ENCODE measurements around the gene CLCA2.

CLCA2 gene

DNA sequence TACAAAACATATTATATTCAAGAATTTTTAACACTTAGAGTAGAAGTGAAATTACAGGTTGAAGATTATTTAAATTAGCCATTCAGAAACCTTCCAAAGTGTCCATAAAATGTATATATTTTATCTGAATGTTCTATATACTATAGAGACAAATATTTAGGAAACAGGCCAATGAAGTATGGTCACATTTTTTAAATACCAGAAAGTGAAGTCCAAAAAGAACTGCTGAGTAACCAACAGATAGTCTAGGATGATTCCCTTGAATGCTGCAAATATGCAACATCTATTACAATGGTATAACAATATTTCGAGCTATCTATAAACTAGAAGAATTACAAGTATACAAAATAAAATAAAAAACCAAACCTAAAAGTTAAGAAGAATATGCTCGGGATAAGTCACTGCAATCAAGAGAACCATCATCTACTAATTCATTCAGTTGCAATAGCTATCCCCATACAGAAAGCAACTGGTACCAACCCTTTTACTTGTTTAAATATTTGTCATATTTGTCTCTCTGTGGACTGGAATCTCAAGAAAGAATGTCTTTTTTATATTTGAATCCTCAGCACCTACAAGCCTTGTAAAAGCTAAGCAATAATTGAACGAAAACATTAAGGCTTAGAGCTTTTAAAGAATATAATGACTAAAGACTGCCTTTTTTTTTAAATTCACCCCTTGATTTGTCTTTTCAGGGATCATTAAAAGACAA lies 35.9 kb upstream of the CLCA2 start:
- no peak overlapping the region for H3K4me3 ChIP-seq (ENCODE audit: control insufficient read depth, low read depth, low read length)
- TF ChIP-seq, protein P1, sequence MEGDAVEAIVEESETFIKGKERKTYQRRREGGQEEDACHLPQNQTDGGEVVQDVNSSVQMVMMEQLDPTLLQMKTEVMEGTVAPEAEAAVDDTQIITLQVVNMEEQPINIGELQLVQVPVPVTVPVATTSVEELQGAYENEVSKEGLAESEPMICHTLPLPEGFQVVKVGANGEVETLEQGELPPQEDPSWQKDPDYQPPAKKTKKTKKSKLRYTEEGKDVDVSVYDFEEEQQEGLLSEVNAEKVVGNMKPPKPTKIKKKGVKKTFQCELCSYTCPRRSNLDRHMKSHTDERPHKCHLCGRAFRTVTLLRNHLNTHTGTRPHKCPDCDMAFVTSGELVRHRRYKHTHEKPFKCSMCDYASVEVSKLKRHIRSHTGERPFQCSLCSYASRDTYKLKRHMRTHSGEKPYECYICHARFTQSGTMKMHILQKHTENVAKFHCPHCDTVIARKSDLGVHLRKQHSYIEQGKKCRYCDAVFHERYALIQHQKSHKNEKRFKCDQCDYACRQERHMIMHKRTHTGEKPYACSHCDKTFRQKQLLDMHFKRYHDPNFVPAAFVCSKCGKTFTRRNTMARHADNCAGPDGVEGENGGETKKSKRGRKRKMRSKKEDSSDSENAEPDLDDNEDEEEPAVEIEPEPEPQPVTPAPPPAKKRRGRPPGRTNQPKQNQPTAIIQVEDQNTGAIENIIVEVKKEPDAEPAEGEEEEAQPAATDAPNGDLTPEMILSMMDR (conservative IDR thresholded peaks at IDR 0.05; ENCODE audit: control insufficient read depth, insufficient read depth, low read depth, low read length) = no peak
- no peak for DNase-seq (ENCODE audit: low read depth)

DNA sequence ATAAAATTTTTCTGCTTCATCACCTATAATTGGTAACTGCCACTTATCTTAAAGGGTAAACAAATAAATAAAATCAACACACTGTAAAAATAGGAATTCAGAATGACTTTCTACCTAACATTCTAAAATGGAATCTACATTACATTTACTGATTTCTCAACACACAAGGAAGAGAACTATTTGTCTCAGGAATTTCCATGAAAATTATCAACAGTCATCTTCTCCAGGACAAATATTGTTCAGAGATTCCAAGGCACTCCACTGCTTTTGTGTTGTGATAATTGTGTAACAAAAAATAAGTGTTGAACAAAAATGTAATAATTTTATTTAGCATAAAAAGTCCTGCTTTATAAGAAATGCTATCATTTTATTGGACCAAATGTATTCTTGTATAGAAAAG lies 35.2 kb upstream of the CLCA2 start:
- H3K4me3 ChIP-seq (ENCODE audit: control insufficient read depth, low read depth, low read length) = no peak overlapping the region
- TF ChIP-seq, protein P1 (conservative IDR thresholded peaks at IDR 0.05; ENCODE audit: control insufficient read depth, insufficient read depth, low read depth, low read length) = no peak
- DNase-seq (ENCODE audit: low read depth) = no peak

DNA sequence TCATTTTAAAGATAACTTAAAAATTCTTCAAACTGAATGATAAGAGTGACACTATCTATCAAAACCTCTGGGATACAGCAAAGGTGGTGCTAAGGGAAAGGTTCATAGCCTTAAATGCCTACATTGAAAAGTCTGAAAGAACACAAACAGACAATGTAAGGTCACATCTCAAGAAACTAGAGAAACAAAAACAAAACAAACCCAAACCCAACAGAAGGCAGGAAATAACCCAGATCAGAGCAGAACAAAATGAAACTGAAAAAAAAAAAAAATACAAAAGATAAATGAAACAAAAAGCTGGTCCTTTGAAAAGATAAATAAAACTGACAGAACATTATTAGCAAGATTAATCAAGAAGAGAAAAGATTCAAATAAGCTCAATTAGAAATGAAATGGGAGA lies 34.7 kb upstream of the CLCA2 start:
- H3K4me3 ChIP-seq (ENCODE audit: control insufficient read depth, low read depth, low read length) = no peak overlapping the region
- TF ChIP-seq, protein P1 (conservative IDR thresholded peaks at IDR 0.05; ENCODE audit: control insufficient read depth, insufficient read depth, low read depth, low read length) = no peak
- DNase-seq (ENCODE audit: low read depth) = no peak

DNA sequence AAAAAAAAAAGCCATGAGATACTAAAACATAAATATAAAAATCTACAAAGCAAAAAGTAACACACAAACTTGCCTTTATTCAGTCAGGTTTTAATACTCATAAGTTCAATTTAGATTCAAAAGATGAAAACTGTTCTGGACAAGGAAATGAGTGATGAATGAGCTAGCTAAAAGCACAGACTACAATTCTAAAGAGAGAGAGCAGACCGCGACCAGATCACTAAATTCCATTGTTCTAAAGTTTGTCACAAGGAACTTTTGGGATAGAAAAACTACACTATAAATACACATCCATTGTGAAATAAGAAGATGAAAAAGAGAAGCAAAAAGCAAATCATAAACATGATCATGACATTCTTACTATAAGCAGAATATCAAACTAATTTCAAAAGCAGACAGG lies 29.6 kb upstream of the CLCA2 start:
- DNase-seq (ENCODE audit: low read depth) = peak; percentile 54
- TF ChIP-seq, protein P1 (conservative IDR thresholded peaks at IDR 0.05; ENCODE audit: control insufficient read depth, insufficient read depth, low read depth, low read length) = no peak
- H3K4me3 ChIP-seq (ENCODE audit: control insufficient read depth, low read depth, low read length) = peak overlapping the region; percentile 38

DNA sequence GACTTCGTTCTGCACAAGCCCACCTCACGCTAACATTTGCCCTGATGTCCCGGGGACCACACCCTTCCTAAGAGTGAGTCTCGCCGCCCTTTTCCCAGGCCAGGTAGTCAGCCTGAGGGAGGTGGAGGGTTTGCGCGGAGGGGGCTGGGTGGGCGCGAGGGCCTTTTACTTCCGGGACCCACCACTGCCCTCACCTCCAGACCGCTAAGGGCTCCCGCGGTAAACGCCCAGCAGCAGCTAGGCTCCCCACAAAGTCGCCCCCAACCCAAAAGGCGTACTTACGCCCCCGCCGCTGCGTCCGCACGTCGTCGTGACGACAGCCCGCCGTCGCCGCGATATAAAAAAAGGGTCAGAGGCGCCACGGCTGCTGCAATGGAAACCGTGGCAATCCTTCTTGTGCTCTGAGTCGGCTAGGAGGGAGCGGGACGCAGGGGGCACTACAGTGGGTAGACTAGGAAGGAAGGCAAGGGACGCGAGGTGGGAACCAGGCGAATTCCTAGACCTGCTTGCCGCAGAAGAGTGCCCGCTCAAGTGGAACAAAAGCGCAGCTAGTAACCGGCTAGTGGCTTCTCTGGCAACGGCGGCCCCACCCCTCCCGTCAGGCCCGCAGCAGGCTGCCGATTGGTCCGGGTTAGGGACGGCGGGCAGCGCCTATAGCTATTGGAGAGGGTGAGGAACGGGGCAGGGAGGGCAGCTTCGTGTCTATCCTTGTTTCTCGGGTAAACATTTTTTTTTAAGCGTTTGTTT lies 28.0 kb upstream of the CLCA2 start, which contains the start of gene ODF2L:
ODF2L (minus strand) TSS at position 573 of the 747 bp plus-strand sequence. CDS start 9,296 bp downstream, outside the sequence.
- TF ChIP-seq, protein P1 (conservative IDR thresholded peaks at IDR 0.05; ENCODE audit: control insufficient read depth, insufficient read depth, low read depth, low read length) = no peak
- H3K4me3 ChIP-seq (ENCODE audit: control insufficient read depth, low read depth, low read length) = peak within 1 kb of the TSS; percentile 90
- peak; percentile 77 for DNase-seq (ENCODE audit: low read depth)

DNA sequence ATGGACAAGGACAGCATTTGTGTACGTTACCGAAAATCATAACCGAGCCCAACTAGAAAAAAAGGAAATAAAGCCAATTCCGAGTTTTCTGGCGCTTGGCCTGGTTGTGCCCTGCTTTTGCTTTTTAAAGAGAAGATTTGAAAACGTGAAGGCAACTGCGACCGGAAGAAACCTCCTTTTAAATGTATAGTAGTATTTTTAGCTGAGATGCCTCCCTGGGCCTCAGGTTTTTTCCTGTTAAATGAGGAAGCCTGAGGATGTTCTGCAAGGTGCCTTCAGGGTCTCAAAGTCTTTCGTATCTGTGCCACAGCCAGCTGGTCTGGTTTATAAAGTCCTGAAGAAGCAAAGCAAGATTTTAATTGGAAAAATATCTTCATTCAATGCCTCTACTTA lies 27.5 kb upstream of the CLCA2 start:
- H3K4me3 ChIP-seq (ENCODE audit: control insufficient read depth, low read depth, low read length) = peak overlapping the region; percentile 90
- TF ChIP-seq, protein P1 (conservative IDR thresholded peaks at IDR 0.05; ENCODE audit: control insufficient read depth, insufficient read depth, low read depth, low read length) = no peak
- DNase-seq (ENCODE audit: low read depth) = no peak
